ENCODE data around the gene PLPP4.

DNA sequence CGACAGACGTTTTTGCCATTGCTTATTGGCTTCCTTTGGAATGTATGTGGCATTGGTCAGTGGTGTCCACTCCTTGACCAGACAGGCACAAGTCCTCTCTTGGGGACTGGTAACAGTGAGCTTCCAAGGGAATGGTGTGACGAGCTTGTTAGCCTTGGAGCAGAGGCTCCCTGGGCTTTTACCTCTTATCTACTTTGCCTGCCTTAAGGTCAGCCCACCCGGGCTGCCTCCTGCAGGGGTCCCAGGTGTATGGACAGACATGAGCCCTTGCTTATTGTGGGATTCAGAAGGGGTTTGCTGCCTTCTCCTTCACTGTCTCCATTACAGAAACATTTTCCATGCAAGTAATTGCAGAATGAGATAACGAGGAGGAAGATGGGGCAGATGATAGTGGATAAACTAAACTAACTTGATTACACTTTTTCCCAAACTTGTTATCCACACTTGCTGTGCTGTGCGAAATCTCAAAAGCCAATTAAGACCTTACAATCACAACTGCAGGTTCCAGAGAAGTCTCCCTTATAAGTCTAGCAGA lies 29.7 kb downstream of the PLPP4 start:
- TF ChIP-seq, protein P1, sequence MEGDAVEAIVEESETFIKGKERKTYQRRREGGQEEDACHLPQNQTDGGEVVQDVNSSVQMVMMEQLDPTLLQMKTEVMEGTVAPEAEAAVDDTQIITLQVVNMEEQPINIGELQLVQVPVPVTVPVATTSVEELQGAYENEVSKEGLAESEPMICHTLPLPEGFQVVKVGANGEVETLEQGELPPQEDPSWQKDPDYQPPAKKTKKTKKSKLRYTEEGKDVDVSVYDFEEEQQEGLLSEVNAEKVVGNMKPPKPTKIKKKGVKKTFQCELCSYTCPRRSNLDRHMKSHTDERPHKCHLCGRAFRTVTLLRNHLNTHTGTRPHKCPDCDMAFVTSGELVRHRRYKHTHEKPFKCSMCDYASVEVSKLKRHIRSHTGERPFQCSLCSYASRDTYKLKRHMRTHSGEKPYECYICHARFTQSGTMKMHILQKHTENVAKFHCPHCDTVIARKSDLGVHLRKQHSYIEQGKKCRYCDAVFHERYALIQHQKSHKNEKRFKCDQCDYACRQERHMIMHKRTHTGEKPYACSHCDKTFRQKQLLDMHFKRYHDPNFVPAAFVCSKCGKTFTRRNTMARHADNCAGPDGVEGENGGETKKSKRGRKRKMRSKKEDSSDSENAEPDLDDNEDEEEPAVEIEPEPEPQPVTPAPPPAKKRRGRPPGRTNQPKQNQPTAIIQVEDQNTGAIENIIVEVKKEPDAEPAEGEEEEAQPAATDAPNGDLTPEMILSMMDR (IDR thresholded peaks at IDR 0.05; ENCODE audit: low read depth, low read length) = no peak
- no peak for TF ChIP-seq EZH2phosphoT487 (IDR thresholded peaks at IDR 0.05; ENCODE audit: low read depth)

Data from OCI-LY3 (cell line).